ENCODE data around the gene WNT7B.

DNA sequence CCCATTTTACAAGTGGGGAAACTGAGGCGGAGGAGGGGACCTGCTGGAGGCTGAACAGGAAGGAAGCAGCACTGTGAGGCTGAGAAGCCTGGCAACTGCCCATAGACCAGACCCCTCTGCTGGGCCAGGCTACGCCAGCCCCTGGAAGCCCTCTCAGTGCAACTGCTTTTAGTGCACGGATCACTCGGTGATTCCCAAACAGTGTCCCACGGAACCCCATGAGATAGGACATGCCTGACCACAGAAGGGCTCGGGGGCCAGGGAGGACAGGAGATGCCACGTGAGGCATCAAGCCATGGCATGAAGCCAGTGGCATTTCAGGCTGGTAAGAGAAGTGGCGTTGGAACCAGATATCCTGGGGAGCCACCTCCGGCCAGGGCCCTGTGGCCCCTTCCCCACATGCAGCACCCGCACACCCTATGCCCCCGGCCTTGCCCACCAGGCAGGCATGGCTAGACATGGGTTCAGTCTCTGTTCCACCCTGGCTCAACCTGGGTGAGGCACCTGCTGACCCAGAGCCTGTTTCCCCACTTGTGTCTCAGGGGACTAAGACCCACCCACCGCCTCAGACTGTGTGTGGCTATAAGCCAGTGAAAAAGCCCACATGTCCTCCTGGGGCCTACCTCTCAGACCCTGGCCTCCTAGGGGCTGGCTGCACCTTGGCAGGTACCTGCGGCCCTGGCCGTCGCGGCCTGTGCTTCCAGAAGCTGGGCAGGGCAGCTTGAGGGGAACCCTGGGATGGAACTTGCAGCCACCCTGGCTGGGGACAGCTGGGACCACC lies 84.1 kb downstream of the WNT7B start:
- TF ChIP-seq, protein P1, sequence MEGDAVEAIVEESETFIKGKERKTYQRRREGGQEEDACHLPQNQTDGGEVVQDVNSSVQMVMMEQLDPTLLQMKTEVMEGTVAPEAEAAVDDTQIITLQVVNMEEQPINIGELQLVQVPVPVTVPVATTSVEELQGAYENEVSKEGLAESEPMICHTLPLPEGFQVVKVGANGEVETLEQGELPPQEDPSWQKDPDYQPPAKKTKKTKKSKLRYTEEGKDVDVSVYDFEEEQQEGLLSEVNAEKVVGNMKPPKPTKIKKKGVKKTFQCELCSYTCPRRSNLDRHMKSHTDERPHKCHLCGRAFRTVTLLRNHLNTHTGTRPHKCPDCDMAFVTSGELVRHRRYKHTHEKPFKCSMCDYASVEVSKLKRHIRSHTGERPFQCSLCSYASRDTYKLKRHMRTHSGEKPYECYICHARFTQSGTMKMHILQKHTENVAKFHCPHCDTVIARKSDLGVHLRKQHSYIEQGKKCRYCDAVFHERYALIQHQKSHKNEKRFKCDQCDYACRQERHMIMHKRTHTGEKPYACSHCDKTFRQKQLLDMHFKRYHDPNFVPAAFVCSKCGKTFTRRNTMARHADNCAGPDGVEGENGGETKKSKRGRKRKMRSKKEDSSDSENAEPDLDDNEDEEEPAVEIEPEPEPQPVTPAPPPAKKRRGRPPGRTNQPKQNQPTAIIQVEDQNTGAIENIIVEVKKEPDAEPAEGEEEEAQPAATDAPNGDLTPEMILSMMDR (IDR thresholded peaks at IDR 0.05) = no peak
- TF ChIP-seq ZFX (IDR thresholded peaks at IDR 0.05; ENCODE audit: borderline replicate concordance) = no peak
